ENCODE results near the gene ABCF2. TPM values are rescaled to one million over a fixed set of nuclear protein-coding genes. Genes with fewer than 3 reads are reported as not detected.

Gene ABCF2
- polyA plus RNA-seq, 3 donors, result 11.3 to 32.4 (median 20.1) TPM

DNA sequence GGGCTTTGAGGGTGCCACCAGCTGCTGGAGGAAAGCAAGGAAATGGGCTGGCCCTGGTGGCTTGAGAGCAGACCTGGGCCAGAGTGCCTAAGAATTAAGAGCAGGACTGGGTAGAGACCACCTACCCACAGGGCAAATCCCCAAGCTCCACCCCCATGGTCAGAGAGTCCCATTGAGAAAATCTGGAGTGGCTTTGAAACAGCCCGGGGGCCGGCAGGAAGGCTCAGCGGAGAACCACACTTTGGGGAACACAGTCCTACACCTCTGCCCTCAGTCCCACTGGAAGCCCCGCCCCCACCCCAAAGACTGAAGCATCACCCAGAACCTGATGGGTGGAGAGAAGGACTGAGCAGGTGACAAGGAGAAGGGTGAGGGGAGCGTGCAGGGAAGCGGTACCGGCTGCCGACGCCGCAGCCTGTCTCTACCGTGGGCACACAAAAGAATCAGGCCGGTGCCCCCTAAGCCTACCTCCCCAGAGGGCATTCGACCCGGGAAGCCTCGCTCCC is 17.9 kb upstream of the ABCF2 start:
- WGBS, 3 donors, result 20 to 22% (median 21%) methylated on average over 15 of the region's 15 CpGs

GRCh38 chr7:151244196-151244840 is 17.3 kb upstream of the ABCF2 start:
- 23 to 25% (median 23%) methylated on average over 10 of the region's 10 CpGs for WGBS, 3 donors
- no peak overlapping the region for H3K27ac ChIP-seq (ENCODE audit: low read depth, low read length)

More for the DNA sequence above, 17.9 kb upstream of the ABCF2 start:
- no peak overlapping the region for H3K27ac ChIP-seq (ENCODE audit: low read depth, low read length)

DNA sequence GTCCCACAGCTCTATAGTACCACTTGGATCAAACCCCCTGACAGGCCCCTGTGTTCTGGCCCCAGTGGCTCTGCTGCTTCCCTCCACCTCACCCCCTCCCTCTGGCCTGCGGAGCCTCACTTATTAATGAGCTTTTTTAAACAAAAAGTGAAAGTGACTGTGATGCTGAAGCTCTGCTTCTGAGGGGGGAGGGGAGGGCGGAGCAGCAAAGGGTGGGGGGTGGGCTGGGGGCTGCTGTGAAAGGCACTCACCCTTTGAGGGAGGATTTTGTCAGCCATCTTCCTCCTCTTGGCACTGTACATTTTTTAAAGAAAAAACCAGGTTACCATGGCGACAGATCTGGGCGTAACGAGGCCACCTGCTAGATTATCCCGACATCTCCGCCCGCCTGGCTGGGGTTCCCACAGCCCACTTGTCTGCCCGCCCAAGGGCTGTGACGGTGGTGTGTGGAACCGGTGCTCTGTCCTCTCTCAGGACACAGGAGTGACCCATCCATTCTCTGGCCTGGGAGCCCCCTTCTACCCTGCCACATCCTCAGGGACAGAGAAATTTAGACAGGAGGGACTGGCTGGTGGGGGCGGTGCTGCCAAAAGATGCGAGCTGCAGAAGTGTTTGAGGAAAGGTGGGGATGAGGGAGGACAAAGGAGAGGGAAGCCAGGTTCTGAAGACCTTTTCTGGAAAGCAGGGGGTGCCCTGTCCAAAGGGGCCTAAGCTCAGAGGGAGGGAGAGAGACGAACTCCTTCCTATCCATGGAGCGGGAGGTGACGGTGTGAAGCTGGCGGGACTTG is 16.6 kb upstream of the ABCF2 start:
- WGBS, 3 donors, result 24 to 39% (median 39%) methylated on average over 17 of the region's 17 CpGs
- no peak overlapping the region for H3K27ac ChIP-seq (ENCODE audit: low read depth, low read length)

- no peak overlapping the region for H3K27ac ChIP-seq (ENCODE audit: low read depth, low read length)
- WGBS, 3 donors, result 32 to 52% (median 42%) methylated on average over 2 of the region's 2 CpGs
Observed at GRCh38 chr7:151243045-151243349, 16.0 kb upstream of the ABCF2 start.

- WGBS, 3 donors, result 59 to 70% (median 65%) methylated on average over 20 of the region's 20 CpGs
- H3K27ac ChIP-seq (ENCODE audit: low read depth, low read length), result no peak overlapping the region
Observed at GRCh38 chr7:151242159-151243044, 15.4 kb upstream of the ABCF2 start.

GRCh38 chr7:151241755-151242096 is 14.7 kb upstream of the ABCF2 start:
- no peak overlapping the region for H3K27ac ChIP-seq (ENCODE audit: low read depth, low read length)
- 85 to 95% (median 90%) methylated on average over 9 of the region's 9 CpGs for WGBS, 3 donors

- 87 to 94% (median 93%) methylated on average over 7 of the region's 7 CpGs for WGBS, 3 donors
- no peak overlapping the region for H3K27ac ChIP-seq (ENCODE audit: low read depth, low read length)
Observed at GRCh38 chr7:151240942-151241754, 14.1 kb upstream of the ABCF2 start.

DNA sequence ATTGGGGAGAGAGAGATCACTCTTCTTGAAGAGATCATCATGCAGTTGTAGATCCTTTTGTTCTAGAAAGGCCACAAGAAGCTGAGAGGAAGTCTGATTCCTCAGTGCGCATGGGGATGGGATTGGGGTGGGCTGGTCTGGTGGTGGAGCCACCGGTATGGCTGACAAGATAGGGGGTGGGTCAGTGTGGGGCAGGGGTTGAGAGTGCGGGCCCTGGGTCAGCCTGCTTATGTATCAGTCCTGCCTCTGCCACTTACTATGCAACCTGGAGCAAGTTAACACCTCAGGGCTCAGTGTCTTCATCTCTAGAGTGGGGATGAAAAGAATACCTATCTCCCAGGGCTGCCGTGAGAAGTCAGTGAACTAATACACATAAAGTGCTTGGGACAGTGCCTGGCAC is 13.5 kb upstream of the ABCF2 start:
- H3K27ac ChIP-seq (ENCODE audit: low read depth, low read length), result no peak overlapping the region
- 76 to 84% (median 81%) methylated on average over 4 of the region's 4 CpGs for WGBS, 3 donors

DNA sequence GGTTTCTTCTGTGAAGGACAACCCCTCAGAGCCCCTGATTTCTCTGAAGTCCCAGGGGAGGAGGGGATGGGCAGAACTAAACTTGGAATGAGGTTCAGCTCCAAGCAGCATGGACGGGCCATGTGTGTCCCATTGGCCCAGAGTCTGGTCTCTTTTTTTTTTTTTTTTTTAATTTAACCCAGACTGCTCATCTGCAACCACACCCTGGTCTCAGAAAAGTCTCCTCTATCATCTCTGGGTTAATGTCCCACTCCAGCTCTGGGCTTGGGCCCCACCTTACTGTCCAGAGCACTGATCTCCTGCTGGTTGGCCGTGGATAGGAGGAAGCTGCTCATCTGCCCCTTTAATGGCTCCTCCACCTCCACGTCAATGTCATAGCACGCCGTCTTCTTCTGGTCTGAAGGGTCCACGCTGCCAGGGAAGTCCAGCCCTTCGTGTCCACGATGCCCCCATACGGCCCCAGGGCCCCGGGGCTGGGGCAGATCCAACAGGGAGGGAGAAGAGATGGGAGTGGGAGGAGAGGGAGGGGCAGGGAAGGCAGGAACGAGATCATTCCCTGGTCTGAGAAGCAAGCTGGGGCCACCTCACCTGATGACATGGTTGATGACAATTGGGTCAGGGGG is 12.9 kb upstream of the ABCF2 start:
- WGBS, 3 donors, result 58 to 65% (median 58%) methylated on average over 11 of the region's 11 CpGs
- no peak overlapping the region for H3K27ac ChIP-seq (ENCODE audit: low read depth, low read length)

DNA sequence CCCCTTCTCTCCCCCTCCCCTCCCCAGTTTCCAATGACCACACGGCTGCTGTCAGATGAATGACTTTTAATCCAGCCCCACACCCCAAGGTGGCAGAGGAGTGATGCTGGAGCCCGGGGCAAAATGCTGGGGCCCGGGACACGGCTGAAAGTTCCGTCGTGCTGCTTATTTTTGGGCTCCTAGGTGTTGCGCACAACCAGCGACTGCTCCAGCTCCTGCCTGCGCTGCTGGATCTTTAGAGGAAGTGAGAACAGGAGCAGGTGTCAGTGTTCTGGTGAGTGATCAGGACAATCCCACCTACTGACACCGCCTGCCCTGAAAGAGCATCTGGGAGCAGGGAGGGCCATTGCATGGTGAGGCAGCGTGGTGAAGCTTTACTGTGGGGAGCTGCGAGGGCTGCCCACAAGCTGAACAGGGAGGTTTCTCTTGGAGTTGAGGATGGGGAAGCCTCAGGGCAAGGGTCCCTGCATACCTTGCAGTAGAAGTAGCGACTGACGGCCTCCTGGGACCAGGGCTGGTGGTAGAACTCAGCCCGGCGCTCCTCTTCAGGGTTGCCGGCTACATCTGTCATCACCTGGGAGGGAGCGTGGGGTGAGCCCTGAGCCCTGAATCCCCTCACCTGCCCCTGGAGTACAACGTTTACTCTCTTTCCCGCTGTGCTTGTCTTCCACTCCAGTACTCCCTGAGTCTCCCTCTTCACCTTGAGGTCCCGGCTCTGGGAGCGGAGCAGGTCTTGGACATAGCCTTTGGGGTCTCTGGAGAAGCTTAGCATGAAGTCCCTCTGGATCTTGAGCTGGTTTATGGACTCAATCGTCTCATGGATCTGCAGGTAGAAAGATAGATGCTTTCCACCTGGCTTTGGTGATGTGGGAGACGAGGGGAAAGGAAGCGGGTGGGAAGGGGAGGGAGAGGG is 12.2 kb upstream of the ABCF2 start:
- 84 to 89% (median 88%) methylated on average over 25 of the region's 25 CpGs for WGBS, 3 donors
- H3K27ac ChIP-seq (ENCODE audit: low read depth, low read length), result no peak overlapping the region

- 68 to 79% (median 78%) methylated on average over 17 of the region's 17 CpGs for WGBS, 3 donors
- H3K27ac ChIP-seq (ENCODE audit: low read depth, low read length), result no peak overlapping the region
Observed at GRCh38 chr7:151238190-151238810, 11.3 kb upstream of the ABCF2 start.

DNA sequence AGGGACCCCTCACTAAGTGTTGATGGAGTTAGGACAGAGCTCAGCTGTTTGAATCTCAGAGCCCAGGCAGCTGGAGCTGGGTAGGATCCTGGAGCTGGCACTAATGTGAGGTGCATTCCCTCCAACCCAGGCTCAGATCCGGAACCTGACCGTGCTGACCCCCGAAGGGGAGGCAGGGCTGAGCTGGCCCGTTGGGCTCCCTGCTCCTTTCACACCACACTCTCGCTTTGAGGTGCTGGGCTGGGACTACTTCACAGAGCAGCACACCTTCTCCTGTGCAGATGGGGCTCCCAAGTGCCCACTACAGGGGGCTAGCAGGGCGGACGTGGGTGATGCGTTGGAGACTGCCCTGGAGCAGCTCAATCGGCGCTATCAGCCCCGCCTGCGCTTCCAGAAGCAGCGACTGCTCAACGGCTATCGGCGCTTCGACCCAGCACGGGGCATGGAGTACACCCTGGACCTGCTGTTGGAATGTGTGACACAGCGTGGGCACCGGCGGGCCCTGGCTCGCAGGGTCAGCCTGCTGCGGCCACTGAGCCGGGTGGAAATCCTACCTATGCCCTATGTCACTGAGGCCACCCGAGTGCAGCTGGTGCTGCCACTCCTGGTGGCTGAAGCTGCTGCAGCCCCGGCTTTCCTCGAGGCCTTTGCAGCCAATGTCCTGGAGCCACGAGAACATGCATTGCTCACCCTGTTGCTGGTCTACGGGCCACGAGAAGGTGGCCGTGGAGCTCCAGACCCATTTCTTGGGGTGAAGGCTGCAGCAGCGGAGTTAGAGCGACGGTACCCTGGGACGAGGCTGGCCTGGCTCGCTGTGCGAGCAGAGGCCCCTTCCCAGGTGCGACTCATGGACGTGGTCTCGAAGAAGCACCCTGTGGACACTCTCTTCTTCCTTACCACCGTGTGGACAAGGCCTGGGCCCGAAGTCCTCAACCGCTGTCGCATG is 10.5 kb upstream of the ABCF2 start:
- H3K27ac ChIP-seq (ENCODE audit: low read depth, low read length), result no peak overlapping the region
- 87 to 91% (median 87%) methylated on average over 41 to 44 of the region's 44 CpGs for WGBS, 3 donors

- WGBS, 3 donors, result 84 to 93% (median 87%) methylated on average over 13 of the region's 13 CpGs
- H3K27ac ChIP-seq (ENCODE audit: low read depth, low read length), result no peak overlapping the region
Observed at GRCh38 chr7:151236406-151236805, 9.4 kb upstream of the ABCF2 start.

DNA sequence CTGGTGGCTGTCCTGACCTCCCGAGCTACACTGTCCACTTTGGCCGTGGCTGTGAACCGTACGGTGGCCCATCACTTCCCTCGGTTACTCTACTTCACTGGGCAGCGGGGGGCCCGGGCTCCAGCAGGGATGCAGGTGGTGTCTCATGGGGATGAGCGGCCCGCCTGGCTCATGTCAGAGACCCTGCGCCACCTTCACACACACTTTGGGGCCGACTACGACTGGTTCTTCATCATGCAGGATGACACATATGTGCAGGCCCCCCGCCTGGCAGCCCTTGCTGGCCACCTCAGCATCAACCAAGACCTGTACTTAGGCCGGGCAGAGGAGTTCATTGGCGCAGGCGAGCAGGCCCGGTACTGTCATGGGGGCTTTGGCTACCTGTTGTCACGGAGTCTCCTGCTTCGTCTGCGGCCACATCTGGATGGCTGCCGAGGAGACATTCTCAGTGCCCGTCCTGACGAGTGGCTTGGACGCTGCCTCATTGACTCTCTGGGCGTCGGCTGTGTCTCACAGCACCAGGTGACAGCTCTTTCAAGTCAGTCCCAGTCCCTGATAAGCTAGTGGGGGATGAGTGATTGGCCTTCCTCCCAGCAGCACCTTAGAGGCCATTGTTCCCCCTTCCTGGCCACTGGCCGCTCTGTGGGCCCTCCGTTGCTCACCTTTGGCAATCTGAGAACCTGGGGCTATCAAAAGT is 8.2 kb upstream of the ABCF2 start:
- 83 to 93% (median 89%) methylated on average over 28 of the region's 28 CpGs for WGBS, 3 donors
- H3K27ac ChIP-seq (ENCODE audit: low read depth, low read length), result no peak overlapping the region

DNA sequence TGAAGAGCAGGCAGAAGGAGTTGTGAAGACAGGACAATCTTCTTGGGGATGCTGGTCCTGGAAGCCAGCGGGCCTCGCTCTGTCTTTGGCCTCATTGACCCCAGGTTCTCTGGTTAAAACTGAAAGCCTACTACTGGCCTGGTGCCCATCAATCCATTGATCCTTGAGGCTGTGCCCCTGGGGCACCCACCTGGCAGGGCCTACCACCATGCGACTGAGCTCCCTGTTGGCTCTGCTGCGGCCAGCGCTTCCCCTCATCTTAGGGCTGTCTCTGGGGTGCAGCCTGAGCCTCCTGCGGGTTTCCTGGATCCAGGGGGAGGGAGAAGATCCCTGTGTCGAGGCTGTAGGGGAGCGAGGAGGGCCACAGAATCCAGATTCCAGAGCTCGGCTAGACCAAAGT is 6.8 kb upstream of the ABCF2 start:
- 67 to 76% (median 71%) methylated on average over 9 of the region's 9 CpGs for WGBS, 3 donors
- no peak overlapping the region for H3K27ac ChIP-seq (ENCODE audit: low read depth, low read length)
